Measurements from ENCODE around the gene SPATA3.

The SPATA3 gene

GRCh38 chr2:230991598-230991997, 4.3 kb upstream of the SPATA3 start:
- no peaks in the 10 kb centered on the region for H3K9me3 ChIP-seq (ENCODE audit: low read length)
- no peak overlapping the region for H3K4me2 ChIP-seq (ENCODE audit: low read length)
- H3K36me3 ChIP-seq (ENCODE audit: insufficient read depth, low read length) = no peaks in the 10 kb centered on the region; the same call in 1 of the 2 replicates
- H3K4me1 ChIP-seq (ENCODE audit: insufficient read depth, low read length, severe bottlenecking) = peaks cover 5% of the 10 kb centered on the region
- TF ChIP-seq EZH2 (IDR thresholded peaks at IDR 0.05; ENCODE audit: borderline replicate concordance, low read length) = no peak
- TF ChIP-seq, protein P1, sequence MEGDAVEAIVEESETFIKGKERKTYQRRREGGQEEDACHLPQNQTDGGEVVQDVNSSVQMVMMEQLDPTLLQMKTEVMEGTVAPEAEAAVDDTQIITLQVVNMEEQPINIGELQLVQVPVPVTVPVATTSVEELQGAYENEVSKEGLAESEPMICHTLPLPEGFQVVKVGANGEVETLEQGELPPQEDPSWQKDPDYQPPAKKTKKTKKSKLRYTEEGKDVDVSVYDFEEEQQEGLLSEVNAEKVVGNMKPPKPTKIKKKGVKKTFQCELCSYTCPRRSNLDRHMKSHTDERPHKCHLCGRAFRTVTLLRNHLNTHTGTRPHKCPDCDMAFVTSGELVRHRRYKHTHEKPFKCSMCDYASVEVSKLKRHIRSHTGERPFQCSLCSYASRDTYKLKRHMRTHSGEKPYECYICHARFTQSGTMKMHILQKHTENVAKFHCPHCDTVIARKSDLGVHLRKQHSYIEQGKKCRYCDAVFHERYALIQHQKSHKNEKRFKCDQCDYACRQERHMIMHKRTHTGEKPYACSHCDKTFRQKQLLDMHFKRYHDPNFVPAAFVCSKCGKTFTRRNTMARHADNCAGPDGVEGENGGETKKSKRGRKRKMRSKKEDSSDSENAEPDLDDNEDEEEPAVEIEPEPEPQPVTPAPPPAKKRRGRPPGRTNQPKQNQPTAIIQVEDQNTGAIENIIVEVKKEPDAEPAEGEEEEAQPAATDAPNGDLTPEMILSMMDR (IDR thresholded peaks at IDR 0.05; ENCODE audit: low read length) = no peak
- H3K27me3 ChIP-seq (ENCODE audit: insufficient read depth, low read length) = 0 out of 2 replicates have a peak, but pooled peaks cover 3% of the 10 kb centered on the region
- no peak overlapping the region for H2AFZ ChIP-seq (ENCODE audit: low read length)
- H3K27ac ChIP-seq (ENCODE audit: low read depth, low read length, poor library complexity, severe bottlenecking) = no peak overlapping the region
- H3K79me2 ChIP-seq (ENCODE audit: insufficient read depth, low read length) = no peaks in the 10 kb centered on the region
- H3K9ac ChIP-seq (ENCODE audit: low read length) = no peak overlapping the region
- H3K9me2 ChIP-seq (ENCODE audit: low read depth, low read length) = no peaks in the 10 kb centered on the region
- no peak overlapping the region for H3K4me3 ChIP-seq (ENCODE audit: low read depth, low read length, poor library complexity, severe bottlenecking)
- no peaks in the 10 kb centered on the region for H4K20me1 ChIP-seq (ENCODE audit: insufficient read depth, low read length)
- no peaks in the 10 kb centered on the region for H3F3A ChIP-seq (ENCODE audit: insufficient read depth, low read length)

DNA sequence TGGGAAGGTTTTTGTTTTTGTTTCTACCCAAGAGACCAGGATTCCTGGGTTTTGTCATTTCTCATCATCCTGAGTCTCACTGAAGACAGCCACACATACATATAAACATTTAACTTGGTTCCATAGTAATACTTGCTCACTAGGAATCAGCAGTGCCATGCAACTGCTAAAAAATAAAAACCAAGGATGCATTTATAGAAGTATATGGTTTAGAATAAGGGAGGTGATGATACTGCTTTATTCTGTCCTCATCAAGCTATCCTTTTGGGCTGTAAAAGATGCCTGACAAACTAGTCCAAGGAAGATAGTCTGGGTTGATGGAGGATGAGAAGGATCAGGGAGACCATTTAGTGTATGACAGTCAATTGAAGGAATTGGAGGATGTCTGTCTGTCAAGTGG, 740 bp downstream of the SPATA3 start:
- H3K4me2 ChIP-seq (ENCODE audit: low read length) = no peak overlapping the region
- no peaks in the 10 kb centered on the region for H3K4me1 ChIP-seq (ENCODE audit: insufficient read depth, low read length, severe bottlenecking)
- H3K9me3 ChIP-seq (ENCODE audit: low read length) = no peaks in the 10 kb centered on the region
- no peak overlapping the region for H2AFZ ChIP-seq (ENCODE audit: low read length)
- H3K27ac ChIP-seq (ENCODE audit: low read depth, low read length, poor library complexity, severe bottlenecking) = no peak overlapping the region
- peaks cover 16% of the 10 kb centered on the region; the same call in 1 of the 2 replicates for H3K27me3 ChIP-seq (ENCODE audit: insufficient read depth, low read length)
- no peaks in the 10 kb centered on the region for H3K79me2 ChIP-seq (ENCODE audit: insufficient read depth, low read length)
- H3K4me3 ChIP-seq (ENCODE audit: low read depth, low read length, poor library complexity, severe bottlenecking) = no peak overlapping the region
- H3F3A ChIP-seq (ENCODE audit: insufficient read depth, low read length) = no peaks in the 10 kb centered on the region
- no peaks in the 10 kb centered on the region; the same call in 1 of the 2 replicates for H3K36me3 ChIP-seq (ENCODE audit: insufficient read depth, low read length)
- TF ChIP-seq EZH2 (IDR thresholded peaks at IDR 0.05; ENCODE audit: borderline replicate concordance, low read length) = no peak
- TF ChIP-seq, protein P1 (IDR thresholded peaks at IDR 0.05; ENCODE audit: low read length) = no peak
- no peaks in the 10 kb centered on the region for H4K20me1 ChIP-seq (ENCODE audit: insufficient read depth, low read length)
- no peaks in the 10 kb centered on the region for H3K9me2 ChIP-seq (ENCODE audit: low read depth, low read length)
- H3K9ac ChIP-seq (ENCODE audit: low read length) = no peak overlapping the region

DNA sequence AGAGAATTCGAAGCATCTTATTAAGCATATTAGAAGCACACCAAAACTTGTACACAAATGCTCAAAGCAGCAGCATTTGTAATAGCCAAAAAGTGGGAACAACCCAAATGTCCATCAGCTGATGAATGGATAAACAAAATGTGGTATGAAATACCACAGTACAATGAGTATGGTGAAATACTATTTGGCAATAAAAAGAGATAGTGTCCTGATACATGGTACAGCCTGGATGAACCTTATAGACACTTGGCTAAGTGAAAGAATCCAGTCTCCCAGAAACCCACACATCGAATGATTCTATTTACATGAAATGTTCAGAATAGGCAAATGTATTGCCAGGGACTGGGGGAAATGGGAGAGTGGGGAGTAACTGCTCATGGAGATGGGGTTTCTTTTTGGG, 3.0 kb downstream of the SPATA3 start:
- H3K9me2 ChIP-seq (ENCODE audit: low read depth, low read length) = no peaks in the 10 kb centered on the region
- no peak for TF ChIP-seq EZH2 (IDR thresholded peaks at IDR 0.05; ENCODE audit: borderline replicate concordance, low read length)
- TF ChIP-seq, protein P1 (IDR thresholded peaks at IDR 0.05; ENCODE audit: low read length) = no peak
- H3K4me2 ChIP-seq (ENCODE audit: low read length) = no peak overlapping the region
- no peak overlapping the region for H3K9ac ChIP-seq (ENCODE audit: low read length)
- no peak overlapping the region for H2AFZ ChIP-seq (ENCODE audit: low read length)
- no peak overlapping the region for H3K27ac ChIP-seq (ENCODE audit: low read depth, low read length, poor library complexity, severe bottlenecking)
- H3K79me2 ChIP-seq (ENCODE audit: insufficient read depth, low read length) = no peaks in the 10 kb centered on the region
- no peaks in the 10 kb centered on the region for H3F3A ChIP-seq (ENCODE audit: insufficient read depth, low read length)
- H3K4me3 ChIP-seq (ENCODE audit: low read depth, low read length, poor library complexity, severe bottlenecking) = no peak overlapping the region
- H3K4me1 ChIP-seq (ENCODE audit: insufficient read depth, low read length, severe bottlenecking) = no peaks in the 10 kb centered on the region
- no peaks in the 10 kb centered on the region for H4K20me1 ChIP-seq (ENCODE audit: insufficient read depth, low read length)
- H3K9me3 ChIP-seq (ENCODE audit: low read length) = no peaks in the 10 kb centered on the region
- no peaks in the 10 kb centered on the region; the same call in 1 of the 2 replicates for H3K36me3 ChIP-seq (ENCODE audit: insufficient read depth, low read length)
- peaks cover 21% of the 10 kb centered on the region; the same call in 1 of the 2 replicates for H3K27me3 ChIP-seq (ENCODE audit: insufficient read depth, low read length)

Data from OCI-LY1 (cell line).